ENCODE results near the gene CCDC91.

DNA sequence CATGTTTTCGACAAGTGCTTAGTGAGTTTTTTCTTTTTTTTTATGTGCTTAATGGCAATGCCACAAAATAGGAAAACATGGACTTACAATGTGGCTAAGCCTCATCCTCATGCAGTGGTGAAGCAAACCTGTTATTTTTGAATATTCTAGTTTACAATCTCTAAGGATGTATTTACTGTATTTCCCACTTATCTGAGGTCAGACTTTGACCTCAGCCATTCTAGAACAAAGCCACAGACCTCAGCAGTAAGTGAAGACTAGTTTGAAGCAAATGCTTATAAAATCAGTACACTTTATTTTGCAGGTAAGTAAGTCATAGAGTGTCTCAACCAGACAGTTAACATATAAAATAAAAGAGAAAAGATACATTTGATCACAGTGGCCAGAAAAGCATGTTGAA, 130.1 kb downstream of the CCDC91 start:
- TF ChIP-seq CTCF (IDR thresholded peaks at IDR 0.05; ENCODE audit: insufficient read depth, low read length) = no peak
- TF ChIP-seq GABPA (IDR thresholded peaks at IDR 0.05; ENCODE audit: low read depth) = no peak
- no peak for TF ChIP-seq POLR2AphosphoS5 (IDR thresholded peaks at IDR 0.05; ENCODE audit: low read depth)
- TF ChIP-seq, protein P1, sequence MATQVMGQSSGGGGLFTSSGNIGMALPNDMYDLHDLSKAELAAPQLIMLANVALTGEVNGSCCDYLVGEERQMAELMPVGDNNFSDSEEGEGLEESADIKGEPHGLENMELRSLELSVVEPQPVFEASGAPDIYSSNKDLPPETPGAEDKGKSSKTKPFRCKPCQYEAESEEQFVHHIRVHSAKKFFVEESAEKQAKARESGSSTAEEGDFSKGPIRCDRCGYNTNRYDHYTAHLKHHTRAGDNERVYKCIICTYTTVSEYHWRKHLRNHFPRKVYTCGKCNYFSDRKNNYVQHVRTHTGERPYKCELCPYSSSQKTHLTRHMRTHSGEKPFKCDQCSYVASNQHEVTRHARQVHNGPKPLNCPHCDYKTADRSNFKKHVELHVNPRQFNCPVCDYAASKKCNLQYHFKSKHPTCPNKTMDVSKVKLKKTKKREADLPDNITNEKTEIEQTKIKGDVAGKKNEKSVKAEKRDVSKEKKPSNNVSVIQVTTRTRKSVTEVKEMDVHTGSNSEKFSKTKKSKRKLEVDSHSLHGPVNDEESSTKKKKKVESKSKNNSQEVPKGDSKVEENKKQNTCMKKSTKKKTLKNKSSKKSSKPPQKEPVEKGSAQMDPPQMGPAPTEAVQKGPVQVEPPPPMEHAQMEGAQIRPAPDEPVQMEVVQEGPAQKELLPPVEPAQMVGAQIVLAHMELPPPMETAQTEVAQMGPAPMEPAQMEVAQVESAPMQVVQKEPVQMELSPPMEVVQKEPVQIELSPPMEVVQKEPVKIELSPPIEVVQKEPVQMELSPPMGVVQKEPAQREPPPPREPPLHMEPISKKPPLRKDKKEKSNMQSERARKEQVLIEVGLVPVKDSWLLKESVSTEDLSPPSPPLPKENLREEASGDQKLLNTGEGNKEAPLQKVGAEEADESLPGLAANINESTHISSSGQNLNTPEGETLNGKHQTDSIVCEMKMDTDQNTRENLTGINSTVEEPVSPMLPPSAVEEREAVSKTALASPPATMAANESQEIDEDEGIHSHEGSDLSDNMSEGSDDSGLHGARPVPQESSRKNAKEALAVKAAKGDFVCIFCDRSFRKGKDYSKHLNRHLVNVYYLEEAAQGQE (IDR thresholded peaks at IDR 0.05; ENCODE audit: insufficient replicate concordance, low read depth) = no peak
